IMR-90 (cell line): Measurements from ENCODE around the gene CHD9. TPM values are rescaled to one million over a fixed set of nuclear protein-coding genes. Genes with fewer than 3 reads are reported as not detected.

Source experiments
- ATAC-seq: fragments of 200-7000 bp; cut with Tn5 transposase; 2 replicates; pipeline ENCODE4 v1.9.1; 2020; ENCODE audit warnings: low read depth, mild to moderate bottlenecking, moderate library complexity
- BruUV-seq: library from RNA; stranded (reverse); fragments of 400-500 nt; replicated peaks from 2 replicates; lab custom pipeline; 2021; lab: Mats Ljungman, UMichigan
- CTCF ChIA-PET: fragments of 300-600 bp; formaldehyde crosslinking; extraction: SDS; loops from one replicate; lab custom pipeline; 2021; ENCODE audit warnings: antibody characterized with exemption; lab: Yijun Ruan, JAX
- POLR2A ChIA-PET: fragments of 300-600 bp; sonication (Branson Sonifier 250); formaldehyde crosslinking; loops from one replicate; lab custom pipeline; 2022; ENCODE audit warnings: antibody characterized with exemption; ENCODE audit not compliant: unreplicated experiment; lab: Charles Lee
- DNase-seq: peaks from one replicate; pipeline ENCODE4 v3.0.0; 2013
- H2AFZ ChIP-seq: replicated peaks from 2 replicates; pipeline ENCODE3; 2013; ENCODE audit warnings: low read length, mild to moderate bottlenecking; ENCODE audit not compliant: poor library complexity
- H2AK5ac ChIP-seq: 2 replicates; pipeline ENCODE4 v1.6.1; 2013; ENCODE audit warnings: low read depth, low read length, inconsistent platforms
- H2AK9ac ChIP-seq: replicated peaks from 2 replicates; pipeline ENCODE3; 2013; ENCODE audit warnings: mild to moderate bottlenecking, low read depth, low read length, moderate library complexity; ENCODE audit not compliant: poor library complexity
- H2BK120ac ChIP-seq: 2 replicates; pipeline ENCODE4 v1.6.1; 2013; ENCODE audit warnings: low read depth, low read length, inconsistent platforms
- H2BK15ac ChIP-seq: 3 replicates; pipeline ENCODE4 v1.6.1; 2013; ENCODE audit warnings: low read depth, low read length, inconsistent platforms
- H2BK20ac ChIP-seq: 2 replicates; pipeline ENCODE4 v1.6.1; 2013; ENCODE audit warnings: low read depth, mild to moderate bottlenecking, inconsistent platforms, low read length, moderate library complexity
- H2BK5ac ChIP-seq: 2 replicates; pipeline ENCODE4 v1.6.1; 2013; ENCODE audit warnings: mild to moderate bottlenecking, low read depth, low read length, inconsistent platforms; ENCODE audit not compliant: poor library complexity, severe bottlenecking
- H3K14ac ChIP-seq: replicated peaks from 2 replicates; pipeline ENCODE4 v1.6.1; 2013; ENCODE audit warnings: low read depth, low read length, inconsistent platforms
- H3K18ac ChIP-seq: 2 replicates; pipeline ENCODE4 v1.6.1; 2013; ENCODE audit warnings: low read depth, low read length, control low read depth
- H3K23ac ChIP-seq: 2 replicates; pipeline ENCODE4 v1.6.1; 2013; ENCODE audit warnings: low read depth, low read length, inconsistent platforms
- H3K27ac ChIP-seq: 2 replicates; pipeline ENCODE4 v1.5.1; 2013; ENCODE audit warnings: mild to moderate bottlenecking, control low read depth, low read length; ENCODE audit not compliant: insufficient read depth
- H3K27me3 ChIP-seq: 2 replicates; pipeline ENCODE4 v1.6.1; 2013; ENCODE audit warnings: low read length; ENCODE audit not compliant: control insufficient read depth, insufficient read depth
- H3K36me3 ChIP-seq: 2 replicates; pipeline ENCODE4 v1.6.1; 2013; ENCODE audit warnings: low read length, mixed read lengths; ENCODE audit not compliant: control insufficient read depth, insufficient read depth
- H3K4ac ChIP-seq: 2 replicates; pipeline ENCODE4 v1.6.1; 2013; ENCODE audit warnings: low read depth, low read length, inconsistent platforms
- H3K4me1 ChIP-seq: 2 replicates; pipeline ENCODE4 v1.6.1; 2013; ENCODE audit warnings: low read length, mixed read lengths; ENCODE audit not compliant: control insufficient read depth, insufficient read depth
- H3K4me2 ChIP-seq: 2 replicates; pipeline ENCODE4 v1.6.1; 2013; ENCODE audit warnings: low read depth, mild to moderate bottlenecking, control low read depth, low read length, moderate library complexity
- H3K4me3 ChIP-seq: 2 replicates; pipeline ENCODE4 v1.5.1; 2013; ENCODE audit warnings: low read depth, mild to moderate bottlenecking, control low read depth, low read length, moderate library complexity; ENCODE audit not compliant: insufficient read depth
- H3K56ac ChIP-seq: 2 replicates; pipeline ENCODE4 v1.6.1; 2013; ENCODE audit warnings: low read length, inconsistent platforms; ENCODE audit not compliant: insufficient read depth; ENCODE audit errors: extremely low read depth
- H3K79me1 ChIP-seq, 2 experiments: 2 replicates each; pipeline ENCODE4 v1.6.1; 2013; ENCODE audit warnings: low read length in 2 of 2, inconsistent platforms in 1 of 2, low read depth in 1 of 2
- H3K9ac ChIP-seq: 2 replicates; pipeline ENCODE4 v1.6.1; 2013; ENCODE audit warnings: low read depth, low read length, control low read depth
- H3K9me1 ChIP-seq: 2 replicates; pipeline ENCODE4 v1.6.1; 2013; ENCODE audit warnings: low read length, inconsistent platforms; ENCODE audit not compliant: insufficient read depth
- H3K9me3 ChIP-seq: 2 replicates; pipeline ENCODE4 v1.6.1; 2013; ENCODE audit warnings: low read length; ENCODE audit not compliant: control insufficient read depth, insufficient read depth
- H4K20me1 ChIP-seq: 2 replicates; pipeline ENCODE4 v1.6.1; 2013; ENCODE audit warnings: low read length, inconsistent platforms; ENCODE audit not compliant: insufficient read depth
- H4K5ac ChIP-seq: 2 replicates; pipeline ENCODE4 v1.6.1; 2013; ENCODE audit warnings: mild to moderate bottlenecking, low read depth, low read length, control low read depth
- H4K8ac ChIP-seq, 2 experiments: 2 replicates each; pipeline ENCODE4 v1.6.1; 2013; ENCODE audit warnings: low read depth in 2 of 2, low read length in 2 of 2, control low read depth in 1 of 2, inconsistent platforms in 1 of 2
- H4K91ac ChIP-seq: 2 replicates; pipeline ENCODE4 v1.6.1; 2013; ENCODE audit warnings: low read depth, low read length, inconsistent platforms; ENCODE audit not compliant: insufficient read depth
- BHLHE40 ChIP-seq: fragments of 150-350 bp; IDR thresholded peaks from 2 replicates; pipeline ENCODE4 v1.6.1; 2016; ENCODE audit warnings: mild to moderate bottlenecking, low read depth, low read length
- CEBPB ChIP-seq: IDR thresholded peaks from 2 replicates; pipeline ENCODE4 v1.6.1; 2012; ENCODE audit warnings: low read depth, low read length, improper control_type of control experiment
- FOS ChIP-seq: fragments of 150-350 bp; IDR thresholded peaks from 2 replicates; pipeline ENCODE4 v1.6.1; 2016; ENCODE audit warnings: low read depth, low read length
- MAFK ChIP-seq: IDR thresholded peaks from 2 replicates; pipeline ENCODE4 v1.6.1; 2012; ENCODE audit warnings: low read depth, low read length, improper control_type of control experiment
- MAZ ChIP-seq: IDR thresholded peaks from 2 replicates; pipeline ENCODE4 v1.6.1; 2012; ENCODE audit warnings: low read depth, mild to moderate bottlenecking, low read length, improper control_type of control experiment, moderate library complexity, borderline replicate concordance
- MXI1 ChIP-seq: IDR thresholded peaks from 2 replicates; pipeline ENCODE4 v1.6.1; 2012; ENCODE audit warnings: low read depth, mild to moderate bottlenecking, low read length, moderate library complexity, borderline replicate concordance
- NFE2L2 ChIP-seq: fragments of 150-350 bp; IDR thresholded peaks from 2 replicates; pipeline ENCODE4 v1.6.1; 2016; ENCODE audit warnings: low read depth, mild to moderate bottlenecking, low read length
- RAD21 ChIP-seq: IDR thresholded peaks from 2 replicates; pipeline ENCODE4 v1.6.1; 2012; ENCODE audit warnings: low read length, improper control_type of control experiment
- RCOR1 ChIP-seq: IDR thresholded peaks from 2 replicates; pipeline ENCODE4 v1.6.1; 2012; ENCODE audit warnings: mild to moderate bottlenecking, low read length, improper control_type of control experiment; ENCODE audit not compliant: insufficient replicate concordance
- RFX5 ChIP-seq: IDR thresholded peaks from 2 replicates; pipeline ENCODE4 v1.8.0; 2012; ENCODE audit warnings: low read depth, mild to moderate bottlenecking, low read length, moderate library complexity
- SMC3 ChIP-seq: fragments of 150-350 bp; IDR thresholded peaks from 2 replicates; pipeline ENCODE4 v1.6.1; 2016; ENCODE audit warnings: low read depth, mild to moderate bottlenecking, antibody characterized with exemption, low read length, moderate library complexity
- WGBS, 2 experiments: methylation state at CpG; one replicate each; pipeline versions ENCODE4 v1.1.5 to v1.1.7; 2013; ENCODE audit warnings: missing lambda C conversion rate in 2 of 2; ENCODE audit not compliant: insufficient read length in 1 of 2; ENCODE audit errors: extremely low coverage in 2 of 2; 5-methylcytosine and 5-hydroxymethylcytosine counted together
- dilution Hi-C: fragments of 300-500 bp; cut with HindIII; formaldehyde crosslinking; loops from one replicate; pipeline ENCODE4 v1.14.3; 2018; ENCODE audit warnings: low sequenced_read_pairs; ENCODE audit not compliant: unreplicated experiment
- in situ Hi-C: fragments of 300-500 bp; cut with MboI; formaldehyde crosslinking; loops from 3 replicates; pipeline ENCODE4 v1.14.3; 2019; ENCODE audit warnings: low sequenced_read_pairs, inconsistent platforms, mixed read lengths
- intact Hi-C: fragments of 100-400 bp; cut with micrococcal nuclease; formaldehyde crosslinking; loops from 2 replicates; pipeline ENCODE4 v1.10.0; 2022
- polyA plus RNA-seq, 3 experiments: library from polyadenylated mRNA; depleted of rRNA; stranded (reverse); fragments of >200 nt; gene quantifications; 2 replicates each; pipeline ENCODE4 v1.2.3, GENCODE V29; 2012; ENCODE audit warnings: low replicate concordance in 1 of 3
- total RNA-seq: library from RNA; depleted of rRNA; stranded (reverse); fragments of >200 nt; gene quantifications from 2 replicates; pipeline ENCODE4 v1.2.3, GENCODE V29; 2012
- TF ChIP-seq, protein P1 (sequence below): fragments of 150-350 bp; IDR thresholded peaks from 2 replicates; pipeline ENCODE4 v1.6.1; 2017; ENCODE audit warnings: mild to moderate bottlenecking, antibody characterized with exemption, low read length, low read depth
- TF ChIP-seq, protein P2 (sequence below): conservative IDR thresholded peaks from 2 replicates; pipeline ENCODE4 v1.5.1; 2012; ENCODE audit warnings: mild to moderate bottlenecking, low read depth, low read length, improper control_type of control experiment

CHD9 gene
- total and polyA plus RNA-seq, 2 of the 4 experiments (the other 2 are of a cell fraction): 9.1 to 48.8 TPM

DNA sequence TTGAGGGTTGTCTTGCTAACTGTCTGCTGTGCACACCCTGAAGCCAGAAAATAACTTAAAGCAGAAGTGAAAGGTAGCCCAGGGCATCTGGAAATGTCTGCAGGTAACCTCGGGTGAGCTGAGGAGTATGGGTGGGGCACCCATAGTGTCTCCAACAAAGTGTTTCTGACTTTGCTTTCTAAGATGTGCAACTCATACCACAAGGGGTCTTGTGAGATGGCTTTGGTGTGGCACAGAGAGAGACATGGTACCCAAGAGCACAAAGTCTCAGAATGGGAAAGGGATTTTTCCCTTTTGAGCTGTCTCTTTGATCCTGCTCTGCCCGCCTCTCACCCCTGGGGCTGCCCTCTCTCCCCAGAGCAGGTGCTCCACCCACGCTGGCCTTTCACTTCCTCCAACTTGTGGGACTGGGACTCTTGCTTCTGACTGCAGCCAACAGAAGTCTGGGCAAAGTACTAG is 6.9 kb downstream of the CHD9 start:
- H3K36me3 ChIP-seq: no peaks in the 10 kb centered on the region; the same call in 1 of the 2 replicates
- no peak for ATAC-seq
- no peaks in the 10 kb centered on the region for H3K9me3 ChIP-seq
- H3K9me1 ChIP-seq: peaks cover 6% of the 10 kb centered on the region; the same call in 1 of the 2 replicates
- no peak overlapping the region for H2BK20ac ChIP-seq
- H3K4ac ChIP-seq: no peak overlapping the region
- dilution Hi-C loops (no loop called here), in situ Hi-C loops (loop anchor here (5.0 to 25.0 kb wide), 3 partner anchors 66 to 1174 kb away; partner anchors contain the start of gene RBL2), intact Hi-C loops (no loop called here)
- no peak overlapping the region for H4K8ac ChIP-seq
- H4K20me1 ChIP-seq: peaks cover 3% of the 10 kb centered on the region; the same call in 1 of the 2 replicates
- no peak overlapping the region for H3K14ac ChIP-seq
- no peak overlapping the region for H3K4me3 ChIP-seq
- no peaks in the 10 kb centered on the region for H3K27me3 ChIP-seq
- H4K91ac ChIP-seq: no peak overlapping the region
- H3K4me2 ChIP-seq: no peak overlapping the region
- POLR2A ChIA-PET: no interaction called here
- H2BK5ac ChIP-seq: no peak overlapping the region
- H4K5ac ChIP-seq: no peak overlapping the region
- H2BK15ac ChIP-seq: no peak overlapping the region
- H3K27ac ChIP-seq: no peak overlapping the region
- no peak overlapping the region for H3K23ac ChIP-seq
- no peak for TF ChIP-seq MAZ
- TF ChIP-seq BHLHE40: no peak
- TF ChIP-seq MXI1: no peak
- TF ChIP-seq RFX5: no peak
- TF ChIP-seq RCOR1: no peak
- TF ChIP-seq, protein P1, sequence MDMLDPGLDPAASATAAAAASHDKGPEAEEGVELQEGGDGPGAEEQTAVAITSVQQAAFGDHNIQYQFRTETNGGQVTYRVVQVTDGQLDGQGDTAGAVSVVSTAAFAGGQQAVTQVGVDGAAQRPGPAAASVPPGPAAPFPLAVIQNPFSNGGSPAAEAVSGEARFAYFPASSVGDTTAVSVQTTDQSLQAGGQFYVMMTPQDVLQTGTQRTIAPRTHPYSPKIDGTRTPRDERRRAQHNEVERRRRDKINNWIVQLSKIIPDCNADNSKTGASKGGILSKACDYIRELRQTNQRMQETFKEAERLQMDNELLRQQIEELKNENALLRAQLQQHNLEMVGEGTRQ: no peak
- TF ChIP-seq, protein P2, sequence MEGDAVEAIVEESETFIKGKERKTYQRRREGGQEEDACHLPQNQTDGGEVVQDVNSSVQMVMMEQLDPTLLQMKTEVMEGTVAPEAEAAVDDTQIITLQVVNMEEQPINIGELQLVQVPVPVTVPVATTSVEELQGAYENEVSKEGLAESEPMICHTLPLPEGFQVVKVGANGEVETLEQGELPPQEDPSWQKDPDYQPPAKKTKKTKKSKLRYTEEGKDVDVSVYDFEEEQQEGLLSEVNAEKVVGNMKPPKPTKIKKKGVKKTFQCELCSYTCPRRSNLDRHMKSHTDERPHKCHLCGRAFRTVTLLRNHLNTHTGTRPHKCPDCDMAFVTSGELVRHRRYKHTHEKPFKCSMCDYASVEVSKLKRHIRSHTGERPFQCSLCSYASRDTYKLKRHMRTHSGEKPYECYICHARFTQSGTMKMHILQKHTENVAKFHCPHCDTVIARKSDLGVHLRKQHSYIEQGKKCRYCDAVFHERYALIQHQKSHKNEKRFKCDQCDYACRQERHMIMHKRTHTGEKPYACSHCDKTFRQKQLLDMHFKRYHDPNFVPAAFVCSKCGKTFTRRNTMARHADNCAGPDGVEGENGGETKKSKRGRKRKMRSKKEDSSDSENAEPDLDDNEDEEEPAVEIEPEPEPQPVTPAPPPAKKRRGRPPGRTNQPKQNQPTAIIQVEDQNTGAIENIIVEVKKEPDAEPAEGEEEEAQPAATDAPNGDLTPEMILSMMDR: no peak
- no peak for TF ChIP-seq MAFK
- no peak for TF ChIP-seq CEBPB
- TF ChIP-seq SMC3: no peak
- TF ChIP-seq FOS: no peak
- no peak for TF ChIP-seq NFE2L2
- no peak for TF ChIP-seq RAD21
- no peak for DNase-seq
- no peak overlapping the region for H2BK120ac ChIP-seq
- no TSS peak for BruUV-seq
- H3K9ac ChIP-seq: no peak overlapping the region
- H3K4me1 ChIP-seq: peaks cover 3% of the 10 kb centered on the region
- WGBS, 2 experiments: 67% methylated on average over 1 of the region's 3 CpGs; no CpG with 5 or more reads in 1 of the 2 experiments
- H2AK9ac ChIP-seq: no peak overlapping the region
- H2AK5ac ChIP-seq: no peak overlapping the region
- no peak overlapping the region for H2AFZ ChIP-seq
- CTCF ChIA-PET: no interaction called here
- H3K79me1 ChIP-seq: peaks cover 31 to 71% of the 10 kb centered on the region in 2 experiments
- no peak overlapping the region for H3K56ac ChIP-seq
- no peak overlapping the region for H3K18ac ChIP-seq
